Aortic smooth muscle cell (primary cell): ENCODE data around the gene FBXO10. TPM values are rescaled to one million over a fixed set of nuclear protein-coding genes. Genes with fewer than 3 reads are reported as not detected.

ENCODE experiments used
- total RNA-seq: library from RNA; depleted of rRNA; stranded (reverse); fragments of >200 nt; gene quantifications from 2 replicates; pipeline ENCODE4 v1.2.3, GENCODE V29; 2014

The FBXO10 gene
- total RNA-seq = 8.3 and 9.5 TPM in 2 replicates

GRCh38 chr9:37575921-37576721, at the start of gene FBXO10:
FBXO10 (minus strand) TSS chr9:37576380; CDS start chr9:37541768, 34,612 bp downstream.

GRCh38 chr9:37592108-37592951, 16.1 kb upstream of the FBXO10 start, which contains the start of gene TOMM5:
TOMM5 (minus strand) TSS chr9:37592597; CDS start chr9:37592532, 65 bp downstream.

GRCh38 chr9:37485389-37486255, 90.6 kb downstream of the FBXO10 start, which contains the start of gene POLR1E:
POLR1E (plus strand) TSS chr9:37485948; CDS start chr9:37486048, 100 bp downstream.

GRCh38 chr9:37465249-37466036, 110.7 kb downstream of the FBXO10 start, which contains the start of gene ZBTB5:
ZBTB5 (minus strand) TSS chr9:37465450; CDS start chr9:37442551, 22,899 bp downstream.

Other genes with a start within 250 kb of the FBXO10 start
- 101 and 103 TPM in 2 replicates for gene GRHPR, start 153.7 kb downstream of the FBXO10 start, total RNA-seq
- 6.3 and 7.0 TPM in 2 replicates for gene ZBTB5, start 110.9 kb downstream of the FBXO10 start, total RNA-seq
- 21.5 and 28.1 TPM in 2 replicates for gene POLR1E, start 90.4 kb downstream of the FBXO10 start, total RNA-seq
- gene TOMM5, start 16.2 kb upstream of the FBXO10 start, total RNA-seq = 117 and 140 TPM in 2 replicates
- not detected in 2 replicates for gene FRMPD1, start 74.6 kb upstream of the FBXO10 start, total RNA-seq
- gene TRMT10B, start 177.4 kb upstream of the FBXO10 start, total RNA-seq = 3.3 and 4.6 TPM in 2 replicates
- 29.3 and 36.3 TPM in 2 replicates for gene EXOSC3, start 208.7 kb upstream of the FBXO10 start, total RNA-seq
- gene DCAF10, start 224.4 kb upstream of the FBXO10 start, total RNA-seq = 15.5 and 21.7 TPM in 2 replicates